Limb (tissue), 2 donors: ENCODE measurements around the gene C2.
A peak's percentile ranks its signal among the peaks of the same experiment; 100 is the strongest.
"Not testable (repeated sequence)": the region's sequence is repeated elsewhere in the genome, so short reads cannot be mapped to it uniquely, and the experiment has no call there.

ENCODE experiments used
- DNase-seq, 2 donors: peaks; one replicate each; pipeline ENCODE4 v3.0.0-alpha.2; 2016; ENCODE audit errors: extremely low spot score in 2 of 2

Gene C2

GRCh38 chr6:31920811-31921210 is 6.7 kb upstream of the C2 start:
- DNase-seq: no peak

- no peak for DNase-seq
Measured at GRCh38 chr6:31922942-31923341, 4.6 kb upstream of the C2 start.

DNA sequence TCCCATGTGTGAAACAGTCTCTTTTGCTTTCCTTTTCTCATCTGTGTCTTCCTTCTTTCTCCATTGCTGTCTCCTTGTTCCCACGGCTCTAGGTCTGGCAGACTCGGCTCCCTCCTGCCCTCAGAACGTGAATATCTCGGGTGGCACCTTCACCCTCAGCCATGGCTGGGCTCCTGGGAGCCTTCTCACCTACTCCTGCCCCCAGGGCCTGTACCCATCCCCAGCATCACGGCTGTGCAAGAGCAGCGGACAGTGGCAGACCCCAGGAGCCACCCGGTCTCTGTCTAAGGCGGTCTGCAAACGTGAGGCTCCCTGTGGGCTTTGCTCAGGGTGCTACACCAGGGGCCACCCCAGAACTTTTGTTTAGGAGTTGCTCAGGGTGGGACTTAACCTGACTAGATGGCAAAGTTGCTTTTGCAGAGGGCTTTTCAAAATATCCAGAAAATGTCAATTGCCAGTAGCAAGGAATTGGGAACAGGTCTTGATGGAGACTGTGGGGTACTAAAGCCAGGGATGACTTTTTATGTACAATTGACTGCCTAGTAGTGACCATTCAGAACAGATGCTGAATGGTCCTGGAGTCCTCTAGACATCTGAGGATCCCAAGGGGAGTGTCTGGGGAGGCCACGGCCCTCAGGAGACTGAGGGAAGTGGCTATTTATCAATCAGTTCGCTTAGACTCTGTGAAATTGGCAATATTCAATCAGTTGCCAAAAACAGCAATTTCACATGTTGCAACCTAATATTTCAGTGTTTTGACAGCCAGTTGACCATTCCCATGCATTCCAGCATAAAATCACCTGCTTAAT is 550 bp downstream of the C2 start:
- DNase-seq: no peak

DNA sequence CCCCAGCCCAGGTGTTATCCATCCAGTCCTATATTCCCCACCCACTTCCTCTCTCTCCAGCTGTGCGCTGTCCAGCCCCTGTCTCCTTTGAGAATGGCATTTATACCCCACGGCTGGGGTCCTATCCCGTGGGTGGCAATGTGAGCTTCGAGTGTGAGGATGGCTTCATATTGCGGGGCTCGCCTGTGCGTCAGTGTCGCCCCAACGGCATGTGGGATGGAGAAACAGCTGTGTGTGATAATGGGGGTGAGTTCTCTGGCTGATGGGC is 1.1 kb downstream of the C2 start:
- no peak for DNase-seq

GRCh38 chr6:31930962-31931361 is 3.4 kb downstream of the C2 start:
- DNase-seq: no peak

- DNase-seq: not testable (repeated sequence)
Measured at GRCh38 chr6:31932137-31932536, 4.6 kb downstream of the C2 start.

GRCh38 chr6:31933537-31933936 is 6.0 kb downstream of the C2 start:
- DNase-seq: no peak

DNA sequence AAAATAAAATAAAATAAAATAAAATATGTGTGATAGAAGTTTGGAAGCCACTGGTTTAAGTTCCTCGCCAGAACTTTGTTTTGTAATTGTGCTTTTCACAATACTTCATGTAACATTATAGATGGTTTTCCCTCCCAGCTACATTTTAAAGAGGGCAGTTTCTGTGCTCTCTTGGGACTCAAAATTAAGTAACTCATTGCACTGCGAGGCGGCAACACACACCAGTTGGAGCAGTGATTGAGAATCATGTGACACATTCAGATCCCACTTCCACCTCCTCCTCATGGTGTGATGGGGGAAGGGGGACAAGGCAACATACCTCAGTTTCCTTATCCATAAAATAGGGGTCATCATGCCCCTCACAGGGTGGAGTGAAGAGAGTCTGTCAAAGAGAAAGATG is 7.5 kb downstream of the C2 start:
- no peak for DNase-seq

GRCh38 chr6:31935823-31936222 is 8.3 kb downstream of the C2 start:
- no peak for DNase-seq

- DNase-seq: no peak
Measured at GRCh38 chr6:31940256-31940664, 12.7 kb downstream of the C2 start.

DNA sequence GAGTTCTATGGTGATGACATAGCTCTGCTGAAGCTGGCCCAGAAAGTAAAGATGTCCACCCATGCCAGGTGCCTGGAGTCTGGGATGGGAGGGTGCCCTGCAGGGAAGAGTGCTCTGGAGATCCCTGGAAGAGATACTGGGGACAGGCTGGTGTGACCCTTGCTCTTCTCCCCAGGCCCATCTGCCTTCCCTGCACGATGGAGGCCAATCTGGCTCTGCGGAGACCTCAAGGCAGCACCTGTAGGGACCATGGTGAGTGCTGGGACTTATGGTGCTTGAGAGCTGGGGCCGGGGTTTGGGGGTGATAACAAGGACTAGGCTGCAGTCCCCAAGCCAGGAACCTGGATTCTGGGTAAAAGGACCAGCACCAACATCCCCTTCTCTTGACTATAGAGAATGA is 16.2 kb downstream of the C2 start:
- no peak for DNase-seq

GRCh38 chr6:31945154-31945506 is 17.6 kb downstream of the C2 start:
- DNase-seq: no peak

GRCh38 chr6:31945507-31946369 is 18.2 kb downstream of the C2 start, which contains the start of gene CFB:
Gene CFB (plus strand): TSS chr6:31946095. CDS start chr6:31946222, 127 bp downstream.
- DNase-seq: peak in 1 of 2 donors; percentile 53

DNA sequence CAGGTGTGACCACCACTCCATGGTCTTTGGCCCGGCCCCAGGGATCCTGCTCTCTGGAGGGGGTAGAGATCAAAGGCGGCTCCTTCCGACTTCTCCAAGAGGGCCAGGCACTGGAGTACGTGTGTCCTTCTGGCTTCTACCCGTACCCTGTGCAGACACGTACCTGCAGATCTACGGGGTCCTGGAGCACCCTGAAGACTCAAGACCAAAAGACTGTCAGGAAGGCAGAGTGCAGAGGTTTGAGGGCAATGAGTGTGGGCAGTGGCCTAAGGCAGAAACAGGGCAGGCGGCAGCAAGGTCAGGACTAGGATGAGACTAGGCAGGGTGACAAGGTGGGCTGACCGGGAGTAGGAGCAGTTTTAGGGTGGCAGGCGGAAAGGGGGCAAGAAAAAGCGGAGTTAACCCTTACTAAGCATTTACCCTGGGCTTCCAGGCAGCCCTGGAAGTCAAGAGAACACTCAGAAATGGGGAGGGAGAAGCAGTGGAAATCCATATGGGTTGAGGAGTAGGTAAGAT is 18.9 kb downstream of the C2 start:
- DNase-seq: no peak

- DNase-seq: no peak
Measured at GRCh38 chr6:31947070-31947675, 19.7 kb downstream of the C2 start.

DNA sequence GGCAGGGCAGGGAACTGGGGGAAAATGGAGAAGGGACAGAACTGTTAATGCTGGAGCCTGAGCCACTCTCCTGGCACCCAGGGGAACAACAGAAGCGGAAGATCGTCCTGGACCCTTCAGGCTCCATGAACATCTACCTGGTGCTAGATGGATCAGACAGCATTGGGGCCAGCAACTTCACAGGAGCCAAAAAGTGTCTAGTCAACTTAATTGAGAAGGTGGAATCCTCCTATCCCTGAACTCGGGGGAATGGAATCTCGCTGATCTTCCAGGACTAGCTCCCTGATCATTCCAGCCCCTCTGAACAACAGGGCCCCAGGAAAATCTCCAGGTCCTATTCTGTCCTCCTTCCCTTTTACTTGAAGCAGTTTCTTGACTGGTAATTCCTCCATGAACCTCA is 20.3 kb downstream of the C2 start:
- no peak for DNase-seq

GRCh38 chr6:31948306-31948705 is 20.8 kb downstream of the C2 start:
- no peak for DNase-seq

GRCh38 chr6:31948753-31949413 is 21.4 kb downstream of the C2 start:
- no peak for DNase-seq

- no peak for DNase-seq
Measured at GRCh38 chr6:31949926-31950548, 22.5 kb downstream of the C2 start.

GRCh38 chr6:31952140-31952805 is 24.8 kb downstream of the C2 start:
- DNase-seq: peak in 1 of 2 donors; percentile 58

DNA sequence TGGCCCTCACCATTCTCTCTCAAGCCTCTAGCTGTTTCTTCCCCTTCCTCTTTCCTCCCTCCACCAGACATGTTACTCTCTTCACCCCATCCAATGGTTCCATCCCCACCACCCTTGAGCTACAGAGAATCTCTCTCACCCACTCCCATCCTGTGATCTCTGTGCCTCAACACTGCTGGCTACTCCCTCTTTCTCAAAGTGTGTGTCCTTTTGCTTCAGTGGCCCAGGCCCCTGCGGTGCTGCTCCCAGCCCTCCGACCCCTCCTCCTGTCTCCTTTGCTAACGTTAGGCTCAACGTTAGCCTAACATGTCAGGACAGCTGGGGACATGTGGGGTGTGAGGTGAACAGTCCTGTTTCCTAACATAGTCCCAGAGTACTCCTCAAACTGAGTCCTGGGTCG is 25.4 kb downstream of the C2 start:
- DNase-seq: no peak
